ENCODE results near the gene RETREG1.

DNA sequence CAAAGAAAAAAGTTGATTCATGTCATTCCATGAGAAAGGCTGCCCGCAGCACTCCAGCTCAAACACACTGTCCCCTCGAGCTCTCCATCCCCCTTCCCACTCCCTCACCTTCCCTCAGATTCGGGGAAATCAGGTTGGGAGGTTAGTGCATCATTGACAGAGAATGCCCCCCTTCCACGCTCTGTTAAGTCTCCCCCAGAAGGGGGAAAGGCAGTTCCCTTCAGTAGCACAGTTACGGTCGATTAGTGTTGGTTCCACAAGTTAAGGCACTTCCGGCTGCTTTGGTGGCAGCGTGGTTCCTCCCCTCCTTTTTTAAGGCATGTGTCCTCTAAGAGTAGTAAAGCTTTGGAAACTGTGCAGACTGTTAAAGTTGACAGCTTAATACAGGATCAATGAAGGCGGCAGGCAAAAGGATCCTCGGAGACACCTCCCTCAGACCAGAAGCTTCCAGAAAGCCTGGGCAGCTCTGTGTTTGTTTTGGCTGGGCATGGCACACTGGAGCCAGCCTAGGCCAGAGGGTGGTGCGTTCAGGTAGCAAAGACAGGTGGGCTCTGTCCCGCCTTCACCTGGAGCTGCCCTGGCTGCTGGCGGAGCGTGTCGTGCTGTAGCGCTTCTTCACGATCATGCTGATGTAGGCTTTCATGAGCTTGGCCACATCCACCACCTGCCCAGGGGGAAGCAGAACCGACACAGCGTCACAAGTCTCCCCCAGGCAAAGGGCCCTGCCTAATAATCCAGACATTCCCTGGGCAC is 49.5 kb upstream of the RETREG1 start:
- TF ChIP-seq, protein P1, sequence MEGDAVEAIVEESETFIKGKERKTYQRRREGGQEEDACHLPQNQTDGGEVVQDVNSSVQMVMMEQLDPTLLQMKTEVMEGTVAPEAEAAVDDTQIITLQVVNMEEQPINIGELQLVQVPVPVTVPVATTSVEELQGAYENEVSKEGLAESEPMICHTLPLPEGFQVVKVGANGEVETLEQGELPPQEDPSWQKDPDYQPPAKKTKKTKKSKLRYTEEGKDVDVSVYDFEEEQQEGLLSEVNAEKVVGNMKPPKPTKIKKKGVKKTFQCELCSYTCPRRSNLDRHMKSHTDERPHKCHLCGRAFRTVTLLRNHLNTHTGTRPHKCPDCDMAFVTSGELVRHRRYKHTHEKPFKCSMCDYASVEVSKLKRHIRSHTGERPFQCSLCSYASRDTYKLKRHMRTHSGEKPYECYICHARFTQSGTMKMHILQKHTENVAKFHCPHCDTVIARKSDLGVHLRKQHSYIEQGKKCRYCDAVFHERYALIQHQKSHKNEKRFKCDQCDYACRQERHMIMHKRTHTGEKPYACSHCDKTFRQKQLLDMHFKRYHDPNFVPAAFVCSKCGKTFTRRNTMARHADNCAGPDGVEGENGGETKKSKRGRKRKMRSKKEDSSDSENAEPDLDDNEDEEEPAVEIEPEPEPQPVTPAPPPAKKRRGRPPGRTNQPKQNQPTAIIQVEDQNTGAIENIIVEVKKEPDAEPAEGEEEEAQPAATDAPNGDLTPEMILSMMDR (IDR thresholded peaks at IDR 0.05), result no peak
- no peak for TF ChIP-seq EZH2 (IDR thresholded peaks at IDR 0.05)

Data from neural progenitor cell (in vitro differentiated cells).